HCT116 (cell line): ENCODE results near the gene CYSRT1. TPM values are rescaled to one million over a fixed set of nuclear protein-coding genes. Genes with fewer than 3 reads are reported as not detected.

Experiments used
- ATAC-seq: fragments of 200-7000 bp; cut with Tn5 transposase; 2 replicates; pipeline ENCODE4 v1.9.1; 2020; ENCODE audit warnings: mild to moderate bottlenecking, moderate library complexity
- BruUV-seq: library from RNA; stranded (reverse); fragments of 400-500 nt; replicated peaks from 2 replicates; lab custom pipeline; 2021; lab: Mats Ljungman, UMichigan
- CTCF ChIA-PET: fragments of 300-600 bp; sonication (Branson Sonifier 250); formaldehyde crosslinking; loops from one replicate; lab custom pipeline; 2021; ENCODE audit warnings: antibody characterized with exemption; lab: Charles Lee
- POLR2A ChIA-PET: fragments of 300-600, 350-600 bp; sonication (Branson Sonifier 250); formaldehyde crosslinking; loops from one replicate; lab custom pipeline; 2021; ENCODE audit warnings: antibody characterized with exemption; lab: Charles Lee
- RAD21 ChIA-PET, 2 experiments: fragments of 300-600 bp; sonication (Branson Sonifier 250); formaldehyde crosslinking; loops; one replicate each; lab custom pipeline; 2023; ENCODE audit warnings: low total read pairs in 2 of 2; ENCODE audit not compliant: uncharacterized antibody in 2 of 2, unreplicated experiment in 2 of 2, low non-redundant PET in 1 of 2; lab: Charles Lee
- DNase-seq: peaks from one replicate; pipeline ENCODE4 v3.0.0-alpha.2; 2010; ENCODE audit warnings: low read depth, low spot score
- H2AFZ ChIP-seq: fragments of 200-600 bp; shearing (Covaris generic), sonication (generic); 2 replicates; pipeline ENCODE4 v1.6.1; 2017; ENCODE audit warnings: low read depth, mixed run types, mixed read lengths, antibody characterized with exemption, low read length; ENCODE audit not compliant: poor library complexity, severe bottlenecking
- H3K27ac ChIP-seq: 2 replicates; pipeline ENCODE4 v1.5.1; 2012; ENCODE audit warnings: low read depth, low read length
- H3K27me3 ChIP-seq: fragments of 200-600 bp; sonication (generic); 2 replicates; pipeline ENCODE4 v1.6.1; 2016; ENCODE audit warnings: mixed run types, low read length, mixed read lengths; ENCODE audit not compliant: insufficient read depth
- H3K36me3 ChIP-seq, 2 experiments: fragments of 200-500 bp in 1 of 2; fragments of 200-600 bp in 1 of 2; sonication (Bioruptor generic) in 1 of 2; sonication (generic) in 1 of 2; 2 replicates each; pipeline versions ENCODE4 v1.5.1 to v1.6.1; 2014 to 2016; ENCODE audit warnings: low read length in 2 of 2, inconsistent platforms in 1 of 2, mixed read lengths in 1 of 2, mixed run types in 1 of 2; ENCODE audit not compliant: insufficient read depth in 2 of 2, control insufficient read depth in 1 of 2
- H3K4me1 ChIP-seq, 2 experiments: fragments of 200-600 bp in 1 of 2; sonication (generic) in 1 of 2; 2 replicates each; pipeline versions ENCODE4 v1.5.1 to v1.6.1; 2012 to 2017; ENCODE audit warnings: low read length in 2 of 2, inconsistent platforms in 1 of 2, mild to moderate bottlenecking in 1 of 2, mixed read lengths in 1 of 2, mixed run types in 1 of 2, moderate library complexity in 1 of 2; ENCODE audit not compliant: insufficient read depth in 2 of 2, control insufficient read depth in 1 of 2
- H3K4me2 ChIP-seq: fragments of 200-600 bp; sonication (generic); 2 replicates; pipeline ENCODE4 v1.6.1; 2017; ENCODE audit warnings: mixed run types, low read length, mixed read lengths
- H3K4me3 ChIP-seq, 2 experiments: fragments of 200-600 bp in 1 of 2; sonication (generic) in 1 of 2; replicated peaks in 1 of 2; 2 replicates each; pipeline ENCODE4 v1.5.1; 2011 to 2016; ENCODE audit warnings: low read length in 2 of 2, control low read depth in 1 of 2, low read depth in 1 of 2, mild to moderate bottlenecking in 1 of 2, mixed read lengths in 1 of 2, mixed run types in 1 of 2
- H3K79me2 ChIP-seq: fragments of 200-600 bp; sonication (generic); 2 replicates; pipeline ENCODE4 v1.6.1; 2017; ENCODE audit warnings: mild to moderate bottlenecking, mixed run types, low read length, moderate library complexity, mixed read lengths; ENCODE audit not compliant: insufficient read depth
- H3K9ac ChIP-seq: fragments of 200-600 bp; sonication (generic); 2 replicates; pipeline ENCODE4 v1.6.1; 2016; ENCODE audit warnings: low read length, mixed read lengths
- H3K9me2 ChIP-seq: fragments of 200-600 bp; sonication (generic), shearing (Covaris generic); 2 replicates; pipeline ENCODE4 v1.6.1; 2017; ENCODE audit warnings: mixed run types, mild to moderate bottlenecking, moderate library complexity; ENCODE audit not compliant: insufficient read depth
- H3K9me3 ChIP-seq, 2 experiments: fragments of 200-500 bp in 1 of 2; fragments of 200-600 bp in 1 of 2; sonication (Bioruptor generic) in 1 of 2; sonication (generic) in 1 of 2; 2 replicates each; pipeline ENCODE4 v1.6.1; 2014 to 2017; ENCODE audit warnings: low read length in 2 of 2, mixed read lengths in 2 of 2, inconsistent platforms in 1 of 2, low read depth in 1 of 2, mild to moderate bottlenecking in 1 of 2, mixed run types in 1 of 2, moderate library complexity in 1 of 2; ENCODE audit not compliant: control insufficient read depth in 1 of 2, insufficient read depth in 1 of 2
- H4K20me1 ChIP-seq: fragments of 200-600 bp; sonication (generic), shearing (Covaris generic); 2 replicates; pipeline ENCODE4 v1.6.1; 2017; ENCODE audit warnings: mixed run types, mild to moderate bottlenecking, moderate library complexity; ENCODE audit not compliant: insufficient read depth
- CBX3 ChIP-seq: IDR thresholded peaks from 2 replicates; pipeline ENCODE4 v1.6.1; 2012; ENCODE audit warnings: low read depth
- CEBPB ChIP-seq: IDR thresholded peaks from 2 replicates; pipeline ENCODE4 v1.6.1; 2012; ENCODE audit warnings: low read depth
- EGR1 ChIP-seq: IDR thresholded peaks from 2 replicates; pipeline ENCODE4 v1.6.1; 2012; ENCODE audit warnings: low read depth
- ELF1 ChIP-seq: IDR thresholded peaks from 2 replicates; pipeline ENCODE4 v1.6.1; 2012; ENCODE audit warnings: low read depth, borderline replicate concordance
- POLR2A ChIP-seq: IDR thresholded peaks from 2 replicates; pipeline ENCODE4 v1.7.0; 2011; ENCODE audit warnings: borderline replicate concordance; ENCODE audit not compliant: insufficient read depth, insufficient read length; ENCODE audit errors: extremely low read depth
- POLR2AphosphoS5 ChIP-seq: IDR thresholded peaks from 2 replicates; pipeline ENCODE4 v1.6.1; 2011; ENCODE audit warnings: mild to moderate bottlenecking, low read depth, low read length, moderate library complexity
- SIN3A ChIP-seq: IDR thresholded peaks from 2 replicates; pipeline ENCODE4 v1.6.1; 2012; ENCODE audit warnings: low read depth
- SP1 ChIP-seq: IDR thresholded peaks from 2 replicates; pipeline ENCODE4 v1.6.1; 2012; ENCODE audit warnings: low read depth
- YY1 ChIP-seq: IDR thresholded peaks from 2 replicates; pipeline ENCODE4 v1.6.1; 2011; ENCODE audit warnings: low read length, low read depth, moderate library complexity, mild to moderate bottlenecking; ENCODE audit not compliant: insufficient replicate concordance; ENCODE audit errors: extremely low read depth
- ZFX ChIP-seq: fragments of 450-650 bp; IDR thresholded peaks from 2 replicates; pipeline ENCODE4 v1.6.1; 2017
- intact Hi-C: fragments of 100-400 bp; cut with micrococcal nuclease; formaldehyde crosslinking; loops from 2 replicates; pipeline ENCODE4 v1.10.0; 2022
- total RNA-seq: library from RNA; stranded (reverse); gene quantifications from one replicate; pipeline ENCODE4 v1.2.1, GENCODE V29; 2021; ENCODE audit not compliant: unreplicated experiment
- TF ChIP-seq, protein P1 (sequence below): IDR thresholded peaks from 2 replicates; pipeline ENCODE4 v1.6.1; 2012
- TF ChIP-seq, protein P2 (sequence below): IDR thresholded peaks from 2 replicates; pipeline ENCODE4 v1.6.1; 2012
- TF ChIP-seq, protein P3 (sequence below): IDR thresholded peaks from 2 replicates; pipeline ENCODE4 v1.6.1; 2012; ENCODE audit warnings: low read depth
- TF ChIP-seq, protein P4 (sequence below), 3 experiments: fragments of 200-600 bp in 1 of 3; sonication (generic) in 1 of 3; IDR thresholded peaks in 2 of 3; conservative IDR thresholded peaks in 1 of 3; 2 replicates each; pipeline ENCODE4 v1.5.1; 2012 to 2017; ENCODE audit warnings: low read depth in 2 of 3, low read length in 2 of 3, antibody characterized with exemption in 1 of 3, borderline replicate concordance in 1 of 3, control low read depth in 1 of 3, mild to moderate bottlenecking in 1 of 3, mixed read lengths in 1 of 3, mixed run types in 1 of 3, moderate library complexity in 1 of 3; ENCODE audit not compliant: insufficient read depth in 1 of 3

CYSRT1 gene
- total RNA-seq, 1 experiment from 2014 or later: 4.3 TPM

DNA sequence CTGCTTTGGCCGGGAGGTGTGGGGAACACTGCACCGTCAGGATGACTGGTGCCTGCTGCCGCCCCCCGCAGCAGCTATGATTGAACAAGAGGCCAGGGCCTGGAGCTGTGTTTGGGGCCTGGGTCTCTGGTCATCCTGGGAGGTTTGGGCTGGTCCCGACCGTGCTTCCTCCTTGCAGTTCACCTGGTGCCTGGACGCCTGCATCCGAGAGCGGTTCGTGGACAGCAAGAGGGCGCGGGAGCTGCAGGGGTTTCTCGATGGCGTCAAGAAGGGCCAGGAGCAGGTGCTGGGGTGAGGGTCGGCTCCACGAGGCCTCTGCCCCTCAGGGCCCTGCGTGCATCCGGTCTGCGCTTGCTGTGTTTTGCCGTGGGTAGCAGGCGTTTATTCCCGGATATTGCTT lies 39.1 kb downstream of the CYSRT1 start:
- no peak overlapping the region for H3K4me3 ChIP-seq
- ChIA-PET POLR2A (interaction anchor here (0.6 kb wide), 1 partner anchor 101 kb away, joined by 3 read pairs; no protein-coding TSS in a partner anchor), RAD21 (no interaction called here), CTCF (no interaction called here)
- H4K20me1 ChIP-seq: no peaks in the 10 kb centered on the region
- no peaks in the 10 kb centered on the region for H3K9me3 ChIP-seq
- no peaks in the 10 kb centered on the region for H3K9me2 ChIP-seq
- intact Hi-C loops: no loop called here
- DNase-seq: no peak
- no peak overlapping the region for H3K4me2 ChIP-seq
- H3K27ac ChIP-seq: no peak overlapping the region
- H3K4me1 ChIP-seq: no peaks in the 10 kb centered on the region
- H3K27me3 ChIP-seq: no peaks in the 10 kb centered on the region
- TF ChIP-seq, protein P1, sequence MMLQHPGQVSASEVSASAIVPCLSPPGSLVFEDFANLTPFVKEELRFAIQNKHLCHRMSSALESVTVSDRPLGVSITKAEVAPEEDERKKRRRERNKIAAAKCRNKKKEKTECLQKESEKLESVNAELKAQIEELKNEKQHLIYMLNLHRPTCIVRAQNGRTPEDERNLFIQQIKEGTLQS: no peak
- TF ChIP-seq YY1 (no peak), POLR2AphosphoS5 (no peak), CEBPB (no peak), SP1 (no peak), EGR1 (no peak), ELF1 (no peak), ZFX (no peak), POLR2A (no peak), SIN3A (no peak), CBX3 (no peak)
- TF ChIP-seq, protein P2, sequence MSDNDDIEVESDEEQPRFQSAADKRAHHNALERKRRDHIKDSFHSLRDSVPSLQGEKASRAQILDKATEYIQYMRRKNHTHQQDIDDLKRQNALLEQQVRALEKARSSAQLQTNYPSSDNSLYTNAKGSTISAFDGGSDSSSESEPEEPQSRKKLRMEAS: no peak
- TF ChIP-seq, protein P3, sequence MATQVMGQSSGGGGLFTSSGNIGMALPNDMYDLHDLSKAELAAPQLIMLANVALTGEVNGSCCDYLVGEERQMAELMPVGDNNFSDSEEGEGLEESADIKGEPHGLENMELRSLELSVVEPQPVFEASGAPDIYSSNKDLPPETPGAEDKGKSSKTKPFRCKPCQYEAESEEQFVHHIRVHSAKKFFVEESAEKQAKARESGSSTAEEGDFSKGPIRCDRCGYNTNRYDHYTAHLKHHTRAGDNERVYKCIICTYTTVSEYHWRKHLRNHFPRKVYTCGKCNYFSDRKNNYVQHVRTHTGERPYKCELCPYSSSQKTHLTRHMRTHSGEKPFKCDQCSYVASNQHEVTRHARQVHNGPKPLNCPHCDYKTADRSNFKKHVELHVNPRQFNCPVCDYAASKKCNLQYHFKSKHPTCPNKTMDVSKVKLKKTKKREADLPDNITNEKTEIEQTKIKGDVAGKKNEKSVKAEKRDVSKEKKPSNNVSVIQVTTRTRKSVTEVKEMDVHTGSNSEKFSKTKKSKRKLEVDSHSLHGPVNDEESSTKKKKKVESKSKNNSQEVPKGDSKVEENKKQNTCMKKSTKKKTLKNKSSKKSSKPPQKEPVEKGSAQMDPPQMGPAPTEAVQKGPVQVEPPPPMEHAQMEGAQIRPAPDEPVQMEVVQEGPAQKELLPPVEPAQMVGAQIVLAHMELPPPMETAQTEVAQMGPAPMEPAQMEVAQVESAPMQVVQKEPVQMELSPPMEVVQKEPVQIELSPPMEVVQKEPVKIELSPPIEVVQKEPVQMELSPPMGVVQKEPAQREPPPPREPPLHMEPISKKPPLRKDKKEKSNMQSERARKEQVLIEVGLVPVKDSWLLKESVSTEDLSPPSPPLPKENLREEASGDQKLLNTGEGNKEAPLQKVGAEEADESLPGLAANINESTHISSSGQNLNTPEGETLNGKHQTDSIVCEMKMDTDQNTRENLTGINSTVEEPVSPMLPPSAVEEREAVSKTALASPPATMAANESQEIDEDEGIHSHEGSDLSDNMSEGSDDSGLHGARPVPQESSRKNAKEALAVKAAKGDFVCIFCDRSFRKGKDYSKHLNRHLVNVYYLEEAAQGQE: no peak
- TF ChIP-seq, protein P4, sequence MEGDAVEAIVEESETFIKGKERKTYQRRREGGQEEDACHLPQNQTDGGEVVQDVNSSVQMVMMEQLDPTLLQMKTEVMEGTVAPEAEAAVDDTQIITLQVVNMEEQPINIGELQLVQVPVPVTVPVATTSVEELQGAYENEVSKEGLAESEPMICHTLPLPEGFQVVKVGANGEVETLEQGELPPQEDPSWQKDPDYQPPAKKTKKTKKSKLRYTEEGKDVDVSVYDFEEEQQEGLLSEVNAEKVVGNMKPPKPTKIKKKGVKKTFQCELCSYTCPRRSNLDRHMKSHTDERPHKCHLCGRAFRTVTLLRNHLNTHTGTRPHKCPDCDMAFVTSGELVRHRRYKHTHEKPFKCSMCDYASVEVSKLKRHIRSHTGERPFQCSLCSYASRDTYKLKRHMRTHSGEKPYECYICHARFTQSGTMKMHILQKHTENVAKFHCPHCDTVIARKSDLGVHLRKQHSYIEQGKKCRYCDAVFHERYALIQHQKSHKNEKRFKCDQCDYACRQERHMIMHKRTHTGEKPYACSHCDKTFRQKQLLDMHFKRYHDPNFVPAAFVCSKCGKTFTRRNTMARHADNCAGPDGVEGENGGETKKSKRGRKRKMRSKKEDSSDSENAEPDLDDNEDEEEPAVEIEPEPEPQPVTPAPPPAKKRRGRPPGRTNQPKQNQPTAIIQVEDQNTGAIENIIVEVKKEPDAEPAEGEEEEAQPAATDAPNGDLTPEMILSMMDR (IDR thresholded peaks at IDR 0.05 in 2 of 3, conservative IDR thresholded peaks at IDR 0.05 in 1 of 3; ENCODE audit: borderline replicate concordance in 1 of 3, insufficient read depth in 1 of 3, low read depth in 2 of 3, low read length in 2 of 3): no peak
- no peak overlapping the region for H2AFZ ChIP-seq
- H3K9ac ChIP-seq: no peak overlapping the region
- H3K36me3 ChIP-seq: peaks cover 14 to 27% of the 10 kb centered on the region in 2 experiments; a peak in 3 of 4 replicates
- no TSS peak for BruUV-seq
- H3K79me2 ChIP-seq: peaks cover 9% of the 10 kb centered on the region; the same call in 1 of the 2 replicates
- no peak for ATAC-seq
